ENCODE measurements around the gene PTGIR. TPM values are rescaled to one million over a fixed set of nuclear protein-coding genes. Genes with fewer than 3 reads are reported as not detected.

PTGIR gene
- total RNA-seq, 3 donors from 2014 or later (not counting 1 experiment from before 2014, with no cell fraction given): 0.75 to 1.4 (median 1.0) TPM

DNA sequence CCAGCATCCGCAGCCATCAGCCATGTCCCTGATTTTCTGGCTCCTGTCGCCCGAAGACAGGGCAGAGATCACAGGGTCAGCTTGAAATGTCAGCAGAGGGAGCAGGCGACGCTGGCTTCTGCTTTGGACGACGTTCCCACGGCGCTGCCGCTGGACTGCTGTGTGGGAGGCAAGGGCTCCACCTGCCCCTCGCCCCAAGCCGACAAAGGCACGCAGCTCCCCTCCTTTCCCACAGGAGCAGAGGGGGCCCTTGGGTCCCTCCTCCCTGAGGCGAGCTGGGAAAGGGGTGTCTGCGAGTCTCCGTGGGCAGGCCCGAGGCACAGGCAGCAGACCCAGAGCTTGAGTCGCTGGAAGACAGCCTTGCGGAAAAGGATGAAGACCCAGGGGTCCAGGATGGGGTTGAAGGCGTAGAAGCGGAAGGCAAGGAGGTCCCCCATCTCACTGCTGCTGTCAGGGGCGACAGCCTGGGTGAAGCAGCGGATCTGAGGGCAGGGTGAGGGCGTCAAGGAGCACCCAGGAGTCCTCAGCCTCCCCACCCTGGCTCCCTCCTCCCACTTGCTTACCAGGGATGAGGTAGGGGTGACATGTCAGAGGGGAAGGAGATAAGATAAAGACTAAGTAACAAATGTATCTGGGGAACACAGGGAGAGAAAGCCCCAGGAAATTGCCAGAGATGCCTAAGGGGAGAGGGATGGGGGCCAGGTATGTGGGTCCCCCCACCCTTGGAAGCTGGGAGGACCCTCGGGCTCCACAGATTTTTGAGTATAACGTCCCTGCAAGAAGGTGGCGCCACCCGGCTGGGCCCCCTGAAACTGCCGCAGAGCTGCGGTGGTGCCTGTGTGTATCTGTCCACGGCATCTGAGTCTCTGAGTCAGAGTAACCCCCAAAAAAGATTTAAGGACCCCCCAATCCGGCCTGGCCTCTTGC, 3.4 kb downstream of the PTGIR start:
- Histone ChIP-seq H3K9me3 (ENCODE audit: control insufficient read depth, insufficient read depth, low read length) (no peaks in the 10 kb centered on the region), H3K27ac (ENCODE audit: low read length) (no peak overlapping the region), H3K27me3 (ENCODE audit: control insufficient read depth, insufficient read depth, low read length) (no peaks in the 10 kb centered on the region), H3K36me3 (ENCODE audit: control insufficient read depth, insufficient read depth, low read length) (no peaks in the 10 kb centered on the region), H3K4me3 (ENCODE audit: low read length) (no peak overlapping the region), H3K4me1 (ENCODE audit: control insufficient read depth, insufficient read depth, low read length) (peaks cover 42% of the 10 kb centered on the region)
- H3K9me3 Mint-ChIP-seq: no peaks in the 10 kb centered on the region
- peaks cover 13 to 23% of the 10 kb centered on the region in 2 donors for H3K27me3 Mint-ChIP-seq (ENCODE audit: low read depth in 2 of 2)
- H3K4me1 Mint-ChIP-seq: peaks cover 5 to 16% of the 10 kb centered on the region in 2 donors
- H3K27ac Mint-ChIP-seq: no peak overlapping the region
- H3K4me3 Mint-ChIP-seq: no peak overlapping the region
- intact Hi-C loops (cut with micrococcal nuclease): no loop called here
- 91% methylated on average over 32 of the region's 32 CpGs for whole genome bisulfite sequencing (ENCODE audit: insufficient coverage)
- no peaks in the 10 kb centered on the region for H3K36me3 Mint-ChIP-seq
- DNase-seq: no peak
- no peak for ATAC-seq
- TF ChIP-seq, protein P1, sequence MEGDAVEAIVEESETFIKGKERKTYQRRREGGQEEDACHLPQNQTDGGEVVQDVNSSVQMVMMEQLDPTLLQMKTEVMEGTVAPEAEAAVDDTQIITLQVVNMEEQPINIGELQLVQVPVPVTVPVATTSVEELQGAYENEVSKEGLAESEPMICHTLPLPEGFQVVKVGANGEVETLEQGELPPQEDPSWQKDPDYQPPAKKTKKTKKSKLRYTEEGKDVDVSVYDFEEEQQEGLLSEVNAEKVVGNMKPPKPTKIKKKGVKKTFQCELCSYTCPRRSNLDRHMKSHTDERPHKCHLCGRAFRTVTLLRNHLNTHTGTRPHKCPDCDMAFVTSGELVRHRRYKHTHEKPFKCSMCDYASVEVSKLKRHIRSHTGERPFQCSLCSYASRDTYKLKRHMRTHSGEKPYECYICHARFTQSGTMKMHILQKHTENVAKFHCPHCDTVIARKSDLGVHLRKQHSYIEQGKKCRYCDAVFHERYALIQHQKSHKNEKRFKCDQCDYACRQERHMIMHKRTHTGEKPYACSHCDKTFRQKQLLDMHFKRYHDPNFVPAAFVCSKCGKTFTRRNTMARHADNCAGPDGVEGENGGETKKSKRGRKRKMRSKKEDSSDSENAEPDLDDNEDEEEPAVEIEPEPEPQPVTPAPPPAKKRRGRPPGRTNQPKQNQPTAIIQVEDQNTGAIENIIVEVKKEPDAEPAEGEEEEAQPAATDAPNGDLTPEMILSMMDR (IDR thresholded peaks at IDR 0.05): no peak

DNA sequence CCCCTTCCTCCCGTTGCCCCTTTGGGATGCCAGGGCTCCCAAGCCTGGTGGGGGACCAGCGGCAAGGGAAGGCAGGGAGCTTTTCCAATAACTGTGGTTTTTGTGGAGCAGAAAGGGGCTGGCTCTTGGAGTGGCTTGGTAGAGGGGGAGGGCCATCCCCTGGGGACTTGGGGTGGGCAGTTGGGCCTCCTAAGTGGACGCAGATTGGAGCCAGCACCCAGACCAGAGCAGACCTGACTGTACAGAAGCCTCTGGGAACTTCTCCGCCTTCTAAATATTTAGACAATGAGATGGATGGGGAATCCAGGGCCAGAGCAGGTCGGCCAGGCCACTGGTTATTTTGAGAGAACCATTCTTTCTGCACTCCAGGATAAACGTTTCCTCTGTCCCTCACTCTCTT, 4.2 kb downstream of the PTGIR start:
- Mint-ChIP-seq H3K27me3 (ENCODE audit: low read depth in 2 of 2) (peaks cover 13 to 27% of the 10 kb centered on the region in 2 donors), H3K36me3 (no peaks in the 10 kb centered on the region), H3K4me3 (no peak overlapping the region), H3K9me3 (no peaks in the 10 kb centered on the region), H3K27ac (no peak overlapping the region), H3K4me1 (peaks cover 6 to 17% of the 10 kb centered on the region in 2 donors)
- Histone ChIP-seq H3K4me1 (ENCODE audit: control insufficient read depth, insufficient read depth, low read length) (peaks cover 44% of the 10 kb centered on the region), H3K36me3 (ENCODE audit: control insufficient read depth, insufficient read depth, low read length) (no peaks in the 10 kb centered on the region), H3K27me3 (ENCODE audit: control insufficient read depth, insufficient read depth, low read length) (no peaks in the 10 kb centered on the region), H3K4me3 (ENCODE audit: low read length) (no peak overlapping the region), H3K9me3 (ENCODE audit: control insufficient read depth, insufficient read depth, low read length) (no peaks in the 10 kb centered on the region), H3K27ac (ENCODE audit: low read length) (peak overlapping the region; percentile 78)
- ATAC-seq: no peak
- DNase-seq: no peak
- intact Hi-C loops (cut with micrococcal nuclease): no loop called here
- 85% methylated on average over 6 of the region's 6 CpGs for WGBS (ENCODE audit: insufficient coverage)
- TF ChIP-seq, protein P1 (IDR thresholded peaks at IDR 0.05): no peak

DNA sequence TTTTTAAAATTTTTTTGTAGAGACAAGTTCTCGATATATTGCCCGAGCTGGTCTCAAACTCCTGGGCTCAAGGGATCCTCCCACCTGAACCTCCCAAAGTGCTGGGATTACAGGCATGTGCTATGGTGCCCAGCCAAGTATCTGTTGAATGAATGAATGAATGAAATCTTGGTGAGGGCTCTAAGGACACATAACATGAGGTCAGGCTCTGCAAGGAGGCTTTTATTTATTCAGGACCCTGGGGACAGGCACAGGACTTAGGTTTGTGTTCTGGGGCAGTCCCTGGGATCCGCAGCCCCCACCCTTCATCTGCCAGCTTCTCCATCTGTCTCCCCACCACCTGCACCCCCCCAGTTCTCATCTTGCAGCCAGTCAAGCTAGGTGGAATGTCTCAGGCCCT, 4.6 kb downstream of the PTGIR start:
- no peak for DNase-seq
- intact Hi-C loops (cut with micrococcal nuclease): no loop called here
- H3K9me3 ChIP-seq (ENCODE audit: control insufficient read depth, insufficient read depth, low read length): no peaks in the 10 kb centered on the region
- H3K4me1 ChIP-seq (ENCODE audit: control insufficient read depth, insufficient read depth, low read length): peaks cover 44% of the 10 kb centered on the region
- H3K36me3 ChIP-seq (ENCODE audit: control insufficient read depth, insufficient read depth, low read length): no peaks in the 10 kb centered on the region
- Mint-ChIP-seq H3K9me3 (no peaks in the 10 kb centered on the region), H3K27ac (no peak overlapping the region), H3K4me1 (peaks cover 6 to 17% of the 10 kb centered on the region in 2 donors), H3K36me3 (no peaks in the 10 kb centered on the region), H3K4me3 (no peak overlapping the region), H3K27me3 (ENCODE audit: low read depth in 2 of 2) (peaks cover 13 to 27% of the 10 kb centered on the region in 2 donors)
- no peak overlapping the region for H3K4me3 ChIP-seq (ENCODE audit: low read length)
- TF ChIP-seq, protein P1 (IDR thresholded peaks at IDR 0.05): no peak
- peak overlapping the region; percentile 78 for H3K27ac ChIP-seq (ENCODE audit: low read length)
- 78% methylated on average over 3 of the region's 3 CpGs for WGBS (ENCODE audit: insufficient coverage)
- H3K27me3 ChIP-seq (ENCODE audit: control insufficient read depth, insufficient read depth, low read length): no peaks in the 10 kb centered on the region
- no peak for ATAC-seq
